Measurements from ENCODE around the gene TCOF1. TPM values are rescaled to one million over a fixed set of nuclear protein-coding genes. Genes with fewer than 3 reads are reported as not detected.

Gene TCOF1
- total RNA-seq, 5 donors from 2014 or later (not counting 1 experiment from before 2014, with no cell fraction given) = 50.4 to 67.8 (median 58.4) TPM

DNA sequence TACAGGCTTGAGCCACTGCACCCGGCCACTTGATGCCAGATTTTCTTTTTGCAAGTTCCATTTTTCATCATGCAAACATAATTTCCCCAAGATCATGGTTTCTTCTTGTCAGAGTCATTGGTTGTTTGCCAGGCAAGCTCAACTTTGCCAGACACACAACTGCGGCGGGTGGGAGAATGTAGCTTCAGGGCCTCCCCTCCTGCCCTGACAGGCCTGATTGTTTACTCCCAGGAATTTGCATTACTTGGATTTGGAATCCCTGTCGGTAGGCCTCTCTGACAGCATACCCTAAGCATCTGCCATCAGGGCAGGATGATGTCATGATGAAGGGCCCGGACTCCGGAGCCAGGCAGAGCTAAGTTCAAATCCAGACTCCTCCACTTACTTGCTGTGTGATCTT lies 77.0 kb downstream of the TCOF1 start:
- H3K4me1 ChIP-seq (ENCODE audit: control insufficient read depth in 1 of 2, extremely low read depth in 1 of 2, insufficient read depth in 2 of 2, low read length in 2 of 2) = peaks cover 2 to 6% of the 10 kb centered on the region in 2 experiments
- Mint-ChIP-seq H3K9me3 (no peaks in the 10 kb centered on the region), H3K4me3 (no peak overlapping the region), H3K27me3 (no peaks in the 10 kb centered on the region), H3K27ac (no peak overlapping the region), H3K36me3 (no peaks in the 10 kb centered on the region), H3K4me1 (peaks cover 7 to 13% (median 9%) of the 10 kb centered on the region in 3 donors)
- H3K27me3 ChIP-seq (replicated peaks in 1 of 2; ENCODE audit: control insufficient read depth in 2 of 2, extremely low read depth in 1 of 2, insufficient read depth in 2 of 2, low read length in 1 of 2) = no peaks in the 10 kb centered on the region
- H3K9me3 ChIP-seq = no peaks in the 10 kb centered on the region
- ChIA-PET POLR2A (interaction anchor here in 1 of 2 donors (0.7 kb wide), 1 partner anchor 23 kb away, joined by 4 read pairs; no protein-coding TSS in a partner anchor), CTCF (interaction anchor here in 1 of 2 donors (0.6 to 1.6 kb wide), 3 partner anchors 36 to 359 kb away, joined by 4 to 5 read pairs (median 4); no protein-coding TSS in a partner anchor)
- no peak for DNase-seq
- ATAC-seq (replicated peaks in 1 of 4) = no peak
- no peak overlapping the region for H3K27ac ChIP-seq (ENCODE audit: low read length)
- H3K36me3 ChIP-seq (ENCODE audit: control insufficient read depth in 2 of 2, extremely low read depth in 1 of 2, insufficient read depth in 1 of 2, low read length in 1 of 2) = no peaks in the 10 kb centered on the region
- no peak overlapping the region for H3K4me3 ChIP-seq (ENCODE audit: control insufficient read depth in 1 of 2, extremely low read depth in 1 of 2, low read length in 1 of 2)
- WGBS (ENCODE audit: insufficient coverage) = 93% methylated on average over 4 of the region's 6 CpGs

DNA sequence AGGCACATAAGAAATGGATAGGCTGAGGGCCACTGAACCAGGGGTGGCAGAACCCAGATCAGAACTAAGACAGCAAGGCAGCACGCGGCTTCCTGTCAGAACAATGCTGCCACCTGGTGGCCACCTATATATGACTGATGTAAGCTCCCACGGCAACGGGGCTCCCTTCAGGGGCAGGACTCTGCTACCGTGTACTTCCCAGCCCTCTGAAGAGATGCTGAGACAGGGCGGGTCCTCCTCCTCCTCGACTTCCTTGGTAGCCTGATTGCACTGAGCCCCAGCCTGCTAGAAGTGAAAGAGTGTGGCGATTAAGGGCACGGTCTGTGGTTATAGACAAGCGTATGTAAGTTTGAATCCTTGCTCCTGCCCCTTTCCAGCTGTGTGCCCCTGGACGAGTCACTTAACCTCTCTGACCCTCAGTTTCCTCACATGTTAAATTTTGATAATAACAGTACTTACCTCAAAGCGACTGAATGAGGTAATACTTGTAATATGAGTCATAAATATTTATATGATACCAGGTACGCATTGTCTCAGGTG lies 78.7 kb downstream of the TCOF1 start:
- Mint-ChIP-seq H3K9me3 (no peaks in the 10 kb centered on the region), H3K4me3 (no peak overlapping the region), H3K4me1 (peaks cover 7 to 9% (median 8%) of the 10 kb centered on the region in 3 donors), H3K27ac (peak overlapping the region; percentile 68 to 80), H3K36me3 (no peaks in the 10 kb centered on the region), H3K27me3 (no peaks in the 10 kb centered on the region)
- Histone ChIP-seq H3K27me3 (replicated peaks in 1 of 2; ENCODE audit: control insufficient read depth in 2 of 2, extremely low read depth in 1 of 2, insufficient read depth in 2 of 2, low read length in 1 of 2) (no peaks in the 10 kb centered on the region), H3K36me3 (ENCODE audit: control insufficient read depth in 2 of 2, extremely low read depth in 1 of 2, insufficient read depth in 1 of 2, low read length in 1 of 2) (peaks cover 0 to 3% of the 10 kb centered on the region in 2 donors), H3K4me3 (ENCODE audit: control insufficient read depth in 1 of 2, extremely low read depth in 1 of 2, low read length in 1 of 2) (no peak overlapping the region), H3K4me1 (ENCODE audit: control insufficient read depth in 1 of 2, extremely low read depth in 1 of 2, insufficient read depth in 2 of 2, low read length in 2 of 2) (peaks cover 2 to 6% of the 10 kb centered on the region in 2 experiments), H3K9me3 (no peaks in the 10 kb centered on the region), H3K27ac (ENCODE audit: low read length) (peak overlapping the region; percentile 2)
- ChIA-PET POLR2A (interaction anchor here in 1 of 2 donors (1.0 kb wide), 1 partner anchor 25 kb away, joined by 5 read pairs; no protein-coding TSS in a partner anchor), CTCF (interaction anchor here (0.5 to 1.9 kb wide), 14 partner anchors 13 to 694 kb away, joined by 3 to 18 read pairs (median 3); partner anchors contain the start of genes CD74 (in 1 of the 2) and RPS14 (in 1 of the 2))
- peak; percentile 76 to 96 (median 88) for DNase-seq
- WGBS (ENCODE audit: insufficient coverage) = 1% methylated on average over 6 of the region's 13 CpGs
- ATAC-seq (replicated peaks in 1 of 4) = peak; percentile 94 to 98 (median 96)

DNA sequence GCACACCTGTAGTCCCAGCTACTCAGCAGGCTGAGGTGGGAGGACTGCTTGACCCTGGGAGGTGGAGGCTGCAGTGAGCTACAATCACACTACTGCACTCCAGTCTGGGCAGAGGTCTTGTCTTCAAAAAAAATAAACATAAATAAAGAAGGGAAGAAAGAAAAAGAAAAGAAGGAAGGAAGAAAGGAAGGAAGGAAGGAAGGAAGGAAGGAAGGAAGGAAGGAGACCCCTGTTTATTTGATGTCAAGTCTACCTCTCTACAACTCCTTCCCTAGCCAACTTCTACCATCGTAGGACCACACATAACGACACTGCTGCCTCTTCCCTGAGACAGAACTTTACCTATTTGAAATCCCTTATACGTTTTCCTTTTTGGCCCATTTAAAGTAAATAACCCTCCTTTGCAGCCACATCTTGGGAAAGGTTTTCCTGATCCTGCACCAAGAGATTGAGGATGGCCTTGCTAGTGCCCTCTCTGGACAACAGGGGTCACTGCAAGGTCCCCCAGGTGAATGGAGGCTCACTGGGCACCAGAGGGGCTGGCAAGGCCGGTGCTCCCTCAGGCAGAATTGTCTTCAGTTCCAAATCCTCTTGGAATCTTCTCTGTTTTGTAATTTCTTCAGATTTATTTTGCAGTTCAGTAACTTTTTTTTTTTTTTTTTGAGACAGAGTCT lies 81.5 kb downstream of the TCOF1 start:
- Mint-ChIP-seq H3K27me3 (no peaks in the 10 kb centered on the region), H3K36me3 (peaks cover 9% of the 10 kb centered on the region), H3K9me3 (no peaks in the 10 kb centered on the region), H3K4me3 (no peak overlapping the region), H3K4me1 (peaks cover 7 to 9% (median 8%) of the 10 kb centered on the region in 3 donors), H3K27ac (no peak overlapping the region)
- DNase-seq (peak in 1 of 35 experiments; percentile 32), ATAC-seq (replicated peaks in 1 of 4) (no peak)
- no peaks in the 10 kb centered on the region for H3K27me3 ChIP-seq (replicated peaks in 1 of 2; ENCODE audit: control insufficient read depth in 2 of 2, extremely low read depth in 1 of 2, insufficient read depth in 2 of 2, low read length in 1 of 2)
- H3K4me3 ChIP-seq (ENCODE audit: control insufficient read depth in 1 of 2, extremely low read depth in 1 of 2, low read length in 1 of 2) = no peak overlapping the region
- H3K27ac ChIP-seq (ENCODE audit: low read length) = no peak overlapping the region
- ChIA-PET POLR2A (no interaction called here), CTCF (interaction anchor here (0.6 to 0.7 kb wide), 4 partner anchors 18 to 184 kb away, joined by 3 to 10 read pairs (median 5); no protein-coding TSS in a partner anchor)
- peaks cover 2 to 6% of the 10 kb centered on the region in 2 experiments for H3K4me1 ChIP-seq (ENCODE audit: control insufficient read depth in 1 of 2, extremely low read depth in 1 of 2, insufficient read depth in 2 of 2, low read length in 2 of 2)
- peaks cover 3 to 9% of the 10 kb centered on the region in 2 donors for H3K36me3 ChIP-seq (ENCODE audit: control insufficient read depth in 2 of 2, extremely low read depth in 1 of 2, insufficient read depth in 1 of 2, low read length in 1 of 2)
- H3K9me3 ChIP-seq = no peaks in the 10 kb centered on the region
- 100% methylated on average over 3 of the region's 4 CpGs for WGBS (ENCODE audit: insufficient coverage)

DNA sequence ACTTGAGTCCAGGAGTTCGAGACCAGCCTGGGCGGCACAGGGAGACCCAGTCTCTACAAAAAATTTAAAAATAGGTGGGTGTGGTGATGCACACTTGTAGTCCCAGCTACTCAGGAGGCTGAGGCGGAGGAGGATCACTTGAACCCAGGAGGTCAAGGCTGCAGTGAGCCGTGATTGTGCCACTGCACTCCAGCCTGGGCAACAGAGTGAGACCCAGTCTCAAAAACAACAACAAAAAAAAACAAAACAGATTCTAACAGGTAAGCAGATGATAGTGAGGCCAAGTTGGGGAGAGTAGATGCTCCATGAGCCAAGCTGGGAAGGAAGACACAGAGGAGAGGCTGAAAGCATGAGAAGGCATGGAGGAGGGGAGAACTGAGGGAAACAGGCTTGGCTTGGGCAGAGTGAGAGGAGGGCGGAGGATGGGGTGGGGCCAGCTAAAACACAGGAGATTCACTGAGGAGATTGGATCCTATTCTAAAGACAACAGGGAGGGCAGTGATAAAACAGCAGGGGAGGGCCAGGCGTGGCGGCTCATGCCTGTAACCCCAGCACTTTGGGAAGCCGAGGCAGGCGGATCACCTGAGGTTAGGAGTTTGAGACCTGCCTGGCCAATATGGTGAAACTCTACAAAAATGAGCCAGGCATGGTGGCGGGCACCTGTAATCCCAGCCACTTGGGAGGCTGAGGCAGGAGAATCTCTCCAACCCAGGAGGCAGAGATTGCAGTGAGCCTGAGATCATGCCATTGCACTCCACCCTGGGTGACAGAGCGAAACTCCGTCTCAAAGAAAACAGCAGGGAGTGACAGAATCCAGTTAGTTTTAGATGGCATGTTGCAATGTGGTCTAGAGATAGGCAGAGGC lies 83.7 kb downstream of the TCOF1 start:
- DNase-seq (no peak), ATAC-seq (replicated peaks in 1 of 4) (no peak)
- POLR2A ChIA-PET = interaction anchor here in 1 of 2 donors (0.5 kb wide), 1 partner anchor 44 kb away, joined by 3 read pairs; no protein-coding TSS in a partner anchor
- peaks cover 5 to 8% (median 8%) of the 10 kb centered on the region in 3 donors for H3K4me1 Mint-ChIP-seq
- no peaks in the 10 kb centered on the region for H3K9me3 ChIP-seq
- H3K36me3 Mint-ChIP-seq = peaks cover 23% of the 10 kb centered on the region
- no peak overlapping the region for H3K4me3 ChIP-seq (ENCODE audit: control insufficient read depth in 1 of 2, extremely low read depth in 1 of 2, low read length in 1 of 2)
- peaks cover 11 to 31% of the 10 kb centered on the region in 2 donors for H3K36me3 ChIP-seq (ENCODE audit: control insufficient read depth in 2 of 2, extremely low read depth in 1 of 2, insufficient read depth in 1 of 2, low read length in 1 of 2)
- 100% methylated on average over 8 of the region's 12 CpGs for WGBS (ENCODE audit: insufficient coverage)
- H3K4me3 Mint-ChIP-seq = no peak overlapping the region
- CTCF ChIA-PET = no interaction called here
- no peaks in the 10 kb centered on the region for H3K27me3 Mint-ChIP-seq
- no peak overlapping the region for H3K27ac ChIP-seq (ENCODE audit: low read length)
- H3K27ac Mint-ChIP-seq = peak overlapping the region; percentile 48
- no peaks in the 10 kb centered on the region for H3K9me3 Mint-ChIP-seq
- H3K4me1 ChIP-seq (ENCODE audit: control insufficient read depth in 1 of 2, extremely low read depth in 1 of 2, insufficient read depth in 2 of 2, low read length in 2 of 2) = peaks cover 1 to 2% of the 10 kb centered on the region in 2 experiments
- no peaks in the 10 kb centered on the region for H3K27me3 ChIP-seq (replicated peaks in 1 of 2; ENCODE audit: control insufficient read depth in 2 of 2, extremely low read depth in 1 of 2, insufficient read depth in 2 of 2, low read length in 1 of 2)

DNA sequence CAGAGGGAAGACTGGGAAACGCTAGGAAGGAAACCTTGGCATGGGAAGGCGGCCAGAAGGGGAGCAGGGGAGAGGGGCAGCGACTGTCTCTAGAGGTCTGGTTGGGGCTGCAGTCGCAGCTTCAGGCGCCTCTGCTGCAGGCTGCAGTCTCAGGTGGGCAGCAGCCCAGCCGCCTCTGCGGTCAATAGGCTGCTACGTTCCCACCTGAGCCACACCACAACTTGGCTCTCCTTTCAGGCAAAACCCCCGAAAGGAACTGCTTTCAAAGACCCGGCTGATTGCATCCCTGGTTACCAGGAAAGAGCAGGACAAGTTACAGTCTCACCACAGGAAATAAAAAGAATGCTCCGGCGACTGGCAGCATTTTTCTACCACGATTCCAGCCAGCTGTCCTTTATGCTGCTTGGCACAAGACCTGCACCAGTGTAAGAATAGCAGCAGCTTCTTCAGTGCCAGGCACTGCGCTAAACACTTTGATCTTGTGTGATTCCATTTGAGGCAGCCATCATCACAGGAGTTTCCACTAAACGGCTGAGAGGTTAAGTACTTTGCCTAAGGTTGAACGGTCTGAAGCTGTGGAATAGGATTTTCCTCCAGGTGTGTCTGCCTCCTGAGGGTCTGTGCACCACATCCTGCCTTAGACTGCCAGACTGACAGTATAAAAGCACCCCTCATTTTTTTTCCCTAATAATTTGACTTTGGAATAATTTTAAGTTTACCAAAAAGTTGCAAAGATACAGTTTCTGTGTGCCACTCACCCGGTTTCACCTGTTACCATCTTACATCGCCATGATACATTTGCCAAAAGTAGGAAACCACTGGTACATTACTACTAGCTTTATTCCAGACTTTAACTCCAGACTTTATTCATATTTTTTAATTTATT lies 84.6 kb downstream of the TCOF1 start:
- H3K36me3 Mint-ChIP-seq = peaks cover 32% of the 10 kb centered on the region
- ATAC-seq (replicated peaks in 1 of 4) = peak in 2 of 4 experiments; percentile 15 to 22
- Histone ChIP-seq H3K9me3 (no peaks in the 10 kb centered on the region), H3K27me3 (replicated peaks in 1 of 2; ENCODE audit: control insufficient read depth in 2 of 2, extremely low read depth in 1 of 2, insufficient read depth in 2 of 2, low read length in 1 of 2) (no peaks in the 10 kb centered on the region), H3K4me1 (ENCODE audit: control insufficient read depth in 1 of 2, extremely low read depth in 1 of 2, insufficient read depth in 2 of 2, low read length in 2 of 2) (peaks cover 2 to 7% of the 10 kb centered on the region in 2 experiments), H3K4me3 (ENCODE audit: control insufficient read depth in 1 of 2, extremely low read depth in 1 of 2, low read length in 1 of 2) (no peak overlapping the region), H3K27ac (ENCODE audit: low read length) (no peak overlapping the region), H3K36me3 (ENCODE audit: control insufficient read depth in 2 of 2, extremely low read depth in 1 of 2, insufficient read depth in 1 of 2, low read length in 1 of 2) (peaks cover 19 to 40% of the 10 kb centered on the region in 2 donors)
- H3K27me3 Mint-ChIP-seq = no peaks in the 10 kb centered on the region
- no peak overlapping the region for H3K4me3 Mint-ChIP-seq
- peak overlapping the region; percentile 48 for H3K27ac Mint-ChIP-seq
- H3K9me3 Mint-ChIP-seq = no peaks in the 10 kb centered on the region
- H3K4me1 Mint-ChIP-seq = peaks cover 10 to 13% (median 12%) of the 10 kb centered on the region in 3 donors
- POLR2A ChIA-PET = no interaction called here
- no peak for DNase-seq
- 84% methylated on average over 12 of the region's 18 CpGs for WGBS (ENCODE audit: insufficient coverage)
- CTCF ChIA-PET = no interaction called here

Measured in T-cell (primary cell).